K562 (cell line): ENCODE results near the gene SLC2A10. TPM values are rescaled to one million over a fixed set of nuclear protein-coding genes. Genes with fewer than 3 reads are reported as not detected.

ENCODE experiments used
- ATAC-seq: fragments of 200-7000 bp; cut with Tn5 transposase; 3 replicates; pipeline ENCODE4 v1.9.1; 2020; ENCODE audit warnings: moderate library complexity
- BruUV-seq: library from RNA; stranded (reverse); fragments of 400-500 nt; replicated peaks from 2 replicates; lab custom pipeline; 2021; lab: Mats Ljungman, UMichigan
- CTCF ChIA-PET: fragments of 300-600 bp; formaldehyde crosslinking; extraction: SDS; loops from one replicate; lab custom pipeline; 2021; ENCODE audit warnings: low intra/inter-chr PET ratio; lab: Yijun Ruan, JAX
- POLR2A ChIA-PET: fragments of 300-600, 350-650 bp; sonication (Branson Sonifier 250); formaldehyde crosslinking; extraction: SDS; loops from one replicate; lab custom pipeline; 2021; ENCODE audit warnings: antibody characterized with exemption, inconsistent platforms; lab: Yijun Ruan, JAX
- DNase-seq, 4 experiments: peaks; one replicate each; pipeline versions ENCODE4 v3.0.0 to v3.0.0-alpha.2; 2011 to 2018; ENCODE audit warnings: low spot score in 3 of 4, mixed read lengths in 3 of 4; ENCODE audit errors: extremely low read depth in 1 of 4
- FAIRE-seq: peaks from 2 replicates; lab custom pipeline; 2011; peaks lifted over from hg19 to GRCh38; lab: Jason Lieb, UNC
- H2AFZ ChIP-seq: 2 replicates; pipeline ENCODE4 v1.6.0; 2011; ENCODE audit warnings: low read depth, low read length, control low read depth, inconsistent platforms
- H3K27ac ChIP-seq: fragments of 200-600 bp; 3 replicates; pipeline ENCODE4 v1.8.0; 2011; ENCODE audit warnings: low read depth, mild to moderate bottlenecking, control low read depth, inconsistent platforms, low read length, moderate library complexity, mixed read lengths; ENCODE audit errors: extremely low read depth
- H3K27me3 ChIP-seq, 2 experiments: fragments of 300-600 bp in 1 of 2; 2 replicates in 1 of 2; 3 replicates in 1 of 2; pipeline versions ENCODE4 v1.6.0 to v1.8.0; 2011; ENCODE audit warnings: inconsistent platforms in 2 of 2, low read length in 2 of 2, mild to moderate bottlenecking in 1 of 2, mixed read lengths in 1 of 2, moderate library complexity in 1 of 2; ENCODE audit not compliant: control insufficient read depth in 2 of 2, insufficient read depth in 2 of 2
- H3K36me3 ChIP-seq: fragments of 300-600 bp; 3 replicates; pipeline ENCODE4 v1.8.0; 2011; ENCODE audit warnings: mild to moderate bottlenecking, low read length, inconsistent platforms; ENCODE audit not compliant: control insufficient read depth, insufficient read depth
- H3K4me1 ChIP-seq, 2 experiments: fragments of 200-600 bp in 1 of 2; replicated peaks in 1 of 2; 2 replicates in 1 of 2; 3 replicates in 1 of 2; pipeline versions ENCODE4 v1.5.1 to v1.8.0; 2011; ENCODE audit warnings: inconsistent platforms in 2 of 2, low read length in 2 of 2, mild to moderate bottlenecking in 1 of 2, mixed read lengths in 1 of 2, moderate library complexity in 1 of 2; ENCODE audit not compliant: control insufficient read depth in 2 of 2, insufficient read depth in 2 of 2
- H3K4me2 ChIP-seq: 2 replicates; pipeline ENCODE4 v1.6.1; 2011; ENCODE audit warnings: low read length, control low read depth, inconsistent platforms, mixed read lengths; ENCODE audit not compliant: insufficient read depth
- H3K4me3 ChIP-seq: fragments of 200-600 bp; sonication (generic), shearing (Covaris generic); 2 replicates; pipeline ENCODE4 v1.5.1; 2016; ENCODE audit warnings: control low read depth, inconsistent platforms
- H3K79me2 ChIP-seq: fragments of 200-600 bp; 3 replicates; pipeline ENCODE4 v1.8.0; 2011; ENCODE audit warnings: low read length, inconsistent platforms; ENCODE audit not compliant: control insufficient read depth, insufficient read depth
- H3K9ac ChIP-seq, 2 experiments: 2 replicates each; pipeline versions ENCODE4 v1.6.0 to v1.6.1; 2011; ENCODE audit warnings: low read depth in 2 of 2, low read length in 2 of 2, control low read depth in 1 of 2, inconsistent platforms in 1 of 2, mild to moderate bottlenecking in 1 of 2, mixed read lengths in 1 of 2; ENCODE audit not compliant: insufficient read depth in 1 of 2
- H3K9me1 ChIP-seq: one replicate; pipeline ENCODE4 v1.6.0; 2011; ENCODE audit warnings: inconsistent platforms, mild to moderate bottlenecking, low read length, moderate library complexity; ENCODE audit not compliant: control insufficient read depth, insufficient read depth
- H3K9me3 ChIP-seq: replicated peaks from 2 replicates; pipeline ENCODE4 v1.5.1; 2011; ENCODE audit warnings: low read depth, low read length, inconsistent platforms; ENCODE audit not compliant: control insufficient read depth, insufficient read depth
- H4K20me1 ChIP-seq: replicated peaks from 2 replicates; pipeline ENCODE4 v1.6.1; 2011; ENCODE audit warnings: low read length, inconsistent platforms, mixed read lengths; ENCODE audit not compliant: control insufficient read depth, insufficient read depth
- ATF1 ChIP-seq, 2 experiments: fragments of 450-650 bp in 1 of 2; IDR thresholded peaks; 2 replicates each; pipeline ENCODE4 v1.6.1; 2016; ENCODE audit warnings: missing compliant biosample characterization in 1 of 2, missing genetic modification characterization in 1 of 2
- BRD4 ChIP-seq: fragments of 200-600 bp; sonication (generic); IDR thresholded peaks from 2 replicates; pipeline ENCODE4 v1.6.1; 2017; ENCODE audit warnings: inconsistent platforms
- BRD9 ChIP-seq: fragments of 450-650 bp; IDR thresholded peaks from 2 replicates; pipeline ENCODE4 v1.6.1; 2018; ENCODE audit warnings: low read depth; ENCODE audit not compliant: partially characterized antibody
- CCNT2 ChIP-seq: IDR thresholded peaks from 2 replicates; pipeline ENCODE4 v1.6.1; 2011; ENCODE audit warnings: borderline replicate concordance, low read depth, mild to moderate bottlenecking, moderate library complexity, mixed read lengths, low read length; ENCODE audit not compliant: insufficient read length; ENCODE audit errors: extremely low read depth
- EP300 ChIP-seq: IDR thresholded peaks from 2 replicates; pipeline ENCODE4 v1.6.1; 2012; ENCODE audit warnings: low read length, improper control_type of control experiment
- FOXK2 ChIP-seq, 2 experiments: fragments of 450-650 bp; IDR thresholded peaks in 1 of 2; conservative IDR thresholded peaks in 1 of 2; 2 replicates each; pipeline ENCODE4 v1.6.1; 2016; ENCODE audit warnings: low read depth in 2 of 2, mild to moderate bottlenecking in 1 of 2
- GABPA ChIP-seq: fragments of 200-800 bp; sonication (Bioruptor generic); conservative IDR thresholded peaks from 2 replicates; pipeline ENCODE4 v1.6.1; 2016; ENCODE audit warnings: low read depth, missing genetic modification characterization, missing compliant biosample characterization
- GTF2F1 ChIP-seq: IDR thresholded peaks from 2 replicates; pipeline ENCODE4 v1.6.1; 2011; ENCODE audit warnings: low read depth, low read length, improper control_type of control experiment
- HMG20B ChIP-seq: fragments of 250-450 bp; sonication (Bioruptor Pico); IDR thresholded peaks from 2 replicates; pipeline ENCODE4 v1.5.0; 2021; ENCODE audit warnings: mild to moderate bottlenecking
- MAFK ChIP-seq: IDR thresholded peaks from 2 replicates; pipeline ENCODE4 v1.6.1; 2011; ENCODE audit warnings: low read length, improper control_type of control experiment
- MAX ChIP-seq: sonication (generic); formaldehyde crosslinking; IDR thresholded peaks from 2 replicates; pipeline ENCODE4 v1.9.0; 2022; ENCODE audit warnings: mild to moderate bottlenecking, missing genetic modification reagents
- NFIC ChIP-seq: fragments of 450-650 bp; IDR thresholded peaks from 2 replicates; pipeline ENCODE4 v1.6.1; 2017; ENCODE audit warnings: mild to moderate bottlenecking, inconsistent platforms
- PRMT5 ChIP-seq: sonication (generic); formaldehyde crosslinking; IDR thresholded peaks from 2 replicates; pipeline ENCODE4 v1.5.0; 2020; ENCODE audit warnings: missing genetic modification reagents
- ZNF143 ChIP-seq: sonication (generic); formaldehyde crosslinking; IDR thresholded peaks from 2 replicates; pipeline ENCODE4 v1.9.0; 2022; ENCODE audit warnings: mild to moderate bottlenecking, missing genetic modification reagents
- ZNF507 ChIP-seq: conservative IDR thresholded peaks from 2 replicates; pipeline ENCODE4 v1.6.1; 2017; ENCODE audit warnings: missing genetic modification characterization, missing compliant biosample characterization
- ZNF518B ChIP-seq: fragments of 250-450 bp; sonication (Bioruptor Pico); IDR thresholded peaks from 2 replicates; pipeline ENCODE4 v1.5.0; 2021; ENCODE audit warnings: mild to moderate bottlenecking, moderate library complexity
- WGBS: fragments of 100-300 bp; shearing (Covaris generic); methylation state at CpG from one replicate; pipeline ENCODE4 v1.1.6; 2016; ENCODE audit warnings: low coverage, mixed read lengths; ENCODE audit not compliant: insufficient coverage; ENCODE audit errors: missing lambda C conversion rate; 5-methylcytosine and 5-hydroxymethylcytosine counted together
- in situ Hi-C: fragments of 300-500 bp; cut with MboI; formaldehyde crosslinking; loops from 4 replicates; pipeline ENCODE4 v1.15.0; 2018; ENCODE audit warnings: inconsistent platforms, mixed read lengths
- intact Hi-C: fragments of 100-400 bp; cut with micrococcal nuclease; formaldehyde crosslinking; loops from 2 replicates; pipeline ENCODE4 v1.14.2; 2022
- polyA plus RNA-seq, 8 experiments: library from polyadenylated mRNA; depleted of rRNA in 4 of 8; stranded (reverse) in 5 of 8; unstranded in 3 of 8; fragments of >200 nt; fragmentation: Nextera tagmentation in 2 of 8; fragmentation: Illumina TruSeq in 1 of 8; extraction: Ambion mirVana in 2 of 8; extraction: Trizol in 1 of 8; gene quantifications; 2 replicates each; pipeline versions ENCODE4 v1.2.1 to v1.2.3, GENCODE V29; 2011 to 2014; ENCODE audit warnings: inconsistent platforms in 1 of 8, missing spikeins in 1 of 8
- total RNA-seq, 7 experiments: library from RNA; depleted of rRNA in 6 of 7; stranded (reverse); fragments of >200 nt in 6 of 7; fragmentation: Illumina TruSeq in 2 of 7; extraction: Trizol in 2 of 7; gene quantifications; 2 replicates each; pipeline versions ENCODE4 v1.2.1 to v1.2.3, GENCODE V29; 2011 to 2021; ENCODE audit warnings: low replicate concordance in 1 of 7
- TF ChIP-seq, protein P1 (sequence below): sonication (generic); formaldehyde crosslinking; IDR thresholded peaks from 2 replicates; pipeline ENCODE4 v1.8.0; 2022; ENCODE audit warnings: mild to moderate bottlenecking, missing genetic modification reagents

Gene SLC2A10
- total and polyA plus RNA-seq, 9 of the 15 experiments (the other 6 are each of a cell fraction or from before 2014, with no cell fraction given) = 0.01 to 1.8 (median 0.10) TPM

DNA sequence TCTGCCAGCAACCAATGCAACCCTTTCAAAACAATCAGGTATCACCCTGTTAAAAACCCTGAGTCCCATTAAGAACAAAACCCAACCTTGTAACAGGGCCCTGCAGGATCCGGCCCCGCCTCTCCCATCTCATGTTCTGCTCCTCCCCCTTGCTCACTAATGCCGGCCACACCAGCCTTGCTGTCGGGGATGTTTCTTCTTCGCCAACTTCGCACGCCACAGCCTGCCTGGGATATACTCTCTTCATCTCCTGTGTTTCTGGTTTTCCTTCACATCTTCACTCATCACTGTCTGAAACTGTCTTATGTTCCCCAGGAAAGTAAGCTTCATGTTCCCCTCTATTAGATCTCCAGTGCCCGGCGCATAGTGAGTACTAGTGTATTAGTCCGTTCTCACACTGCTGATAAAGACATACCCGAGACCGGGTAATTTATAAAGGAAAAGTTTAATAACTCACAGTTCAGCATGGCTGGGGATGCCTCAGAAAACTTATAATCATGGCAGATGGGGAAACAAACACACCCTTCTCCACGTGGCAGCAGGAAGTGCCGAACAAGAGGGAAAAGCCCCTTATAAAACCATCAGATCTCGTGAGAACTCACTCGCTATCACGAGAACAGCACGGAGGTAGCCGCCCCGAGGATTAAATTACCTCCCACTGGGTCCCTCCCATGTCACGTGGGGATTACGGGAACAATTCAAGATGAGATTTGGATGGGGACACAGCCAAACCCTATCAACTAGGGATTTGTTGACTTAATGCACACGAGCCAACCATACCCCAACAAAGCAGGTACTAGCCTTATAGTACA is 25.3 kb upstream of the SLC2A10 start:
- 0% methylated on average over 23 of the region's 23 CpGs for WGBS
- Histone ChIP-seq H3K36me3 (peaks cover 44% of the 10 kb centered on the region), H3K4me3 (peak overlapping the region; percentile 44), H3K9ac (peak overlapping the region; percentile 74 to 92), H3K4me1 (peaks cover 8 to 34% of the 10 kb centered on the region in 2 experiments), H4K20me1 (peaks cover 3% of the 10 kb centered on the region; the same call in 1 of the 2 replicates), H3K9me1 (peaks cover 4% of the 10 kb centered on the region), H3K27me3 (no peaks in the 10 kb centered on the region), H3K79me2 (peaks cover 89% of the 10 kb centered on the region), H2AFZ (peak overlapping the region; percentile 74), H3K9me3 (no peaks in the 10 kb centered on the region), H3K27ac (peak overlapping the region; percentile 80), H3K4me2 (peak overlapping the region; percentile 91)
- in situ Hi-C loops (no loop called here), intact Hi-C loops (loop anchor here (2.0 to 5.0 kb wide), 2 partner anchors 37 to 125 kb away; no protein-coding TSS in a partner anchor)
- ATAC-seq = peak; percentile 92
- peak; percentile 73 to 92 (median 80) for DNase-seq
- CTCF ChIA-PET = no interaction called here
- POLR2A ChIA-PET = interaction anchor here (0.7 to 1.7 kb wide), 6 partner anchors 9 to 110 kb away, joined by 3 to 9 read pairs (median 4); no protein-coding TSS in a partner anchor
- FAIRE-seq = peak; percentile 90
- BruUV-seq = TSS peak; percentile 32
- TF ChIP-seq HMG20B (CRISPR knock-in tag) (no peak), CCNT2 (no peak), NFIC (0 out of 2 replicates have a peak, but pooled peaks have one; percentile 3), GABPA (tag) (peak; percentile 73), ZNF143 (peak; percentile 42; the same call in 1 of the 2 replicates), PRMT5 (CRISPR knock-in tag) (no peak), EP300 (0 out of 2 replicates have a peak, but pooled peaks have one; percentile 11), ZNF518B (no peak), MAX (CRISPR knock-in tag) (peak; percentile 88), ATF1 (CRISPR knock-in tag; IDR thresholded peaks at IDR 0.05) (no peak), ATF1 (tag; IDR thresholded peaks at IDR 0.05) (0 out of 2 replicates have a peak, but pooled peaks have one; percentile 37), BRD4 (peak; percentile 72; the same call in 1 of the 2 replicates), FOXK2 (conservative IDR thresholded peaks at IDR 0.05 in 1 of 2, IDR thresholded peaks at IDR 0.05 in 1 of 2; ENCODE audit: low read depth in 2 of 2) (peak; percentile 73 to 82), BRD9 (peak; percentile 24), GTF2F1 (no peak), MAFK (no peak), ZNF507 (tag) (no peak)
- TF ChIP-seq, protein P1, sequence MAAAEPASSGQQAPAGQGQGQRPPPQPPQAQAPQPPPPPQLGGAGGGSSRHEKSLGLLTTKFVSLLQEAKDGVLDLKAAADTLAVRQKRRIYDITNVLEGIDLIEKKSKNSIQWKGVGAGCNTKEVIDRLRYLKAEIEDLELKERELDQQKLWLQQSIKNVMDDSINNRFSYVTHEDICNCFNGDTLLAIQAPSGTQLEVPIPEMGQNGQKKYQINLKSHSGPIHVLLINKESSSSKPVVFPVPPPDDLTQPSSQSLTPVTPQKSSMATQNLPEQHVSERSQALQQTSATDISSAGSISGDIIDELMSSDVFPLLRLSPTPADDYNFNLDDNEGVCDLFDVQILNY (CRISPR knock-in tag) = no peak
